H1 (cell line): ENCODE measurements around the gene PSMD5. TPM values are rescaled to one million over a fixed set of nuclear protein-coding genes. Genes with fewer than 3 reads are reported as not detected.

Source experiments
- CTCF ChIA-PET: fragments of 300-600 bp; sonication (Branson Sonifier 250); formaldehyde crosslinking; loops from one replicate; lab custom pipeline; 2021; ENCODE audit not compliant: partially characterized antibody; lab: Charles Lee
- POLR2A ChIA-PET: fragments of 300-600 bp; sonication (Branson Sonifier 250); formaldehyde crosslinking; loops from one replicate; lab custom pipeline; 2021; ENCODE audit warnings: inconsistent platforms; ENCODE audit not compliant: partially characterized antibody; lab: Charles Lee
- DNase-seq, 2 experiments: peaks; one replicate each; pipeline versions ENCODE4 v3.0.0 to v3.0.0-alpha.2; 2010 to 2022; ENCODE audit warnings: low spot score in 2 of 2, low read depth in 1 of 2, mixed read lengths in 1 of 2
- FAIRE-seq: peaks from 2 replicates; lab custom pipeline; 2011; peaks lifted over from hg19 to GRCh38; lab: Jason Lieb, UNC
- H2AFZ ChIP-seq: 2 replicates; pipeline ENCODE4 v1.8.1; 2012; ENCODE audit warnings: low read length, inconsistent platforms
- H2AK5ac ChIP-seq: 2 replicates; pipeline ENCODE4 v1.6.1; 2013; ENCODE audit warnings: low read depth, low read length
- H2BK120ac ChIP-seq: replicated peaks from 2 replicates; pipeline ENCODE3; 2013; ENCODE audit warnings: low read depth, low read length, inconsistent platforms
- H2BK12ac ChIP-seq: 2 replicates; pipeline ENCODE4 v1.6.1; 2013; ENCODE audit warnings: low read depth, low read length
- H2BK15ac ChIP-seq: 2 replicates; pipeline ENCODE4 v1.6.1; 2013; ENCODE audit warnings: low read length
- H2BK20ac ChIP-seq: 2 replicates; pipeline ENCODE4 v1.6.1; 2013; ENCODE audit warnings: low read length
- H2BK5ac ChIP-seq: 2 replicates; pipeline ENCODE4 v1.6.1; 2013; ENCODE audit warnings: low read depth, low read length
- H3K14ac ChIP-seq: 2 replicates; pipeline ENCODE4 v1.6.1; 2013; ENCODE audit warnings: inconsistent platforms; ENCODE audit not compliant: insufficient read length
- H3K18ac ChIP-seq: 2 replicates; pipeline ENCODE4 v1.6.1; 2013; ENCODE audit warnings: low read length; ENCODE audit errors: extremely low read depth
- H3K23ac ChIP-seq: 2 replicates; pipeline ENCODE4 v1.6.1; 2013; ENCODE audit warnings: inconsistent platforms; ENCODE audit not compliant: insufficient read length
- H3K23me2 ChIP-seq: 2 replicates; pipeline ENCODE4 v1.6.1; 2013; ENCODE audit warnings: low read depth, low read length
- H3K27ac ChIP-seq: 2 replicates; pipeline ENCODE4 v1.6.1; 2011; ENCODE audit warnings: low read depth, low read length, inconsistent platforms
- H3K27me3 ChIP-seq, 4 experiments: replicated peaks in 1 of 4; 1 replicate in 1 of 4; 2 replicates in 3 of 4; pipeline versions ENCODE4 v1.6.1 to v1.8.1; 2011 to 2013; ENCODE audit warnings: low read length in 3 of 4, mild to moderate bottlenecking in 3 of 4, inconsistent platforms in 2 of 4, mixed read lengths in 2 of 4, moderate library complexity in 1 of 4; ENCODE audit not compliant: control insufficient read depth in 3 of 4, insufficient read depth in 3 of 4; ENCODE audit errors: extremely low read depth in 1 of 4
- H3K36me3 ChIP-seq, 4 experiments: 2 replicates each; pipeline versions ENCODE4 v1.6.1 to v1.8.1; 2011 to 2013; ENCODE audit warnings: mild to moderate bottlenecking in 4 of 4, low read length in 3 of 4, moderate library complexity in 2 of 4, control low read depth in 1 of 4, inconsistent platforms in 1 of 4; ENCODE audit not compliant: insufficient read depth in 4 of 4, control insufficient read depth in 2 of 4
- H3K4ac ChIP-seq: replicated peaks from 2 replicates; pipeline ENCODE3; 2013; ENCODE audit warnings: low read length, low read depth, mixed read lengths, inconsistent platforms; ENCODE audit not compliant: insufficient read length
- H3K4me1 ChIP-seq, 4 experiments: replicated peaks in 1 of 4; 1 replicate in 1 of 4; 2 replicates in 3 of 4; pipeline versions ENCODE4 v1.6.1 to v1.8.1; 2011 to 2013; ENCODE audit warnings: low read length in 3 of 4, inconsistent platforms in 2 of 4, mixed read lengths in 1 of 4; ENCODE audit not compliant: insufficient read depth in 4 of 4, control insufficient read depth in 3 of 4
- H3K4me2 ChIP-seq, 2 experiments: 2 replicates each; pipeline versions ENCODE4 v1.6.1 to v1.8.1; 2011 to 2013; ENCODE audit warnings: low read depth in 2 of 2, low read length in 2 of 2, control low read depth in 1 of 2, inconsistent platforms in 1 of 2, mild to moderate bottlenecking in 1 of 2; ENCODE audit not compliant: insufficient read depth in 1 of 2
- H3K4me3 ChIP-seq, 4 experiments: fragments of 200-600, 300-600 bp in 1 of 4; sonication (generic), shearing (Covaris generic), sonication (Bioruptor Twin) in 1 of 4; 2 replicates each; pipeline versions ENCODE4 v1.5.1 to v1.8.1; 2011 to 2016; ENCODE audit warnings: low read length in 4 of 4, low read depth in 3 of 4, control low read depth in 2 of 4, inconsistent platforms in 2 of 4, mild to moderate bottlenecking in 2 of 4, mixed read lengths in 1 of 4, moderate library complexity in 1 of 4; ENCODE audit not compliant: insufficient read depth in 2 of 4; ENCODE audit errors: extremely low read depth in 1 of 4
- H3K56ac ChIP-seq: replicated peaks from 2 replicates; pipeline ENCODE3; 2013; ENCODE audit warnings: low read depth, mild to moderate bottlenecking, mixed read lengths, low read length, inconsistent platforms; ENCODE audit not compliant: insufficient read length
- H3K79me1 ChIP-seq: 2 replicates; pipeline ENCODE4 v1.6.1; 2013; ENCODE audit warnings: low read depth, low read length, control low read depth
- H3K79me2 ChIP-seq, 2 experiments: 2 replicates each; pipeline versions ENCODE4 v1.6.1 to v1.8.1; 2012 to 2013; ENCODE audit warnings: low read length in 2 of 2, mild to moderate bottlenecking in 2 of 2, inconsistent platforms in 1 of 2; ENCODE audit not compliant: insufficient read depth in 2 of 2, control insufficient read depth in 1 of 2
- H3K9ac ChIP-seq, 4 experiments: replicated peaks in 1 of 4; 1 replicate in 1 of 4; 2 replicates in 3 of 4; pipeline versions ENCODE4 v1.6.1 to v1.8.1; 2011 to 2013; ENCODE audit warnings: low read depth in 3 of 4, low read length in 3 of 4, control low read depth in 2 of 4, mild to moderate bottlenecking in 2 of 4, moderate library complexity in 2 of 4, inconsistent platforms in 1 of 4; ENCODE audit errors: extremely low read depth in 1 of 4
- H3K9me3 ChIP-seq, 2 experiments: 2 replicates each; pipeline versions ENCODE4 v1.6.1 to v1.8.1; 2012 to 2013; ENCODE audit warnings: mild to moderate bottlenecking in 2 of 2, moderate library complexity in 2 of 2, control low read depth in 1 of 2, inconsistent platforms in 1 of 2, low read depth in 1 of 2, low read length in 1 of 2, mixed read lengths in 1 of 2; ENCODE audit not compliant: insufficient read depth in 2 of 2
- H4K20me1 ChIP-seq, 2 experiments: replicated peaks in 1 of 2; 2 replicates each; pipeline versions ENCODE3 to v1.8.1; 2011 to 2013; ENCODE audit warnings: inconsistent platforms in 2 of 2, low read length in 2 of 2, mild to moderate bottlenecking in 1 of 2; ENCODE audit not compliant: insufficient read depth in 2 of 2, control insufficient read depth in 1 of 2
- H4K5ac ChIP-seq: 2 replicates; pipeline ENCODE4 v1.6.1; 2013; ENCODE audit warnings: low read length, low read depth, mixed read lengths, inconsistent platforms; ENCODE audit not compliant: insufficient read length
- H4K8ac ChIP-seq: 2 replicates; pipeline ENCODE4 v1.8.0; 2013; ENCODE audit warnings: mild to moderate bottlenecking, moderate library complexity, low read length, inconsistent platforms; ENCODE audit not compliant: insufficient read depth; ENCODE audit errors: extremely low read depth
- H4K91ac ChIP-seq: replicated peaks from 2 replicates; pipeline ENCODE3; 2013; ENCODE audit warnings: low read length, mixed read lengths, inconsistent platforms; ENCODE audit not compliant: insufficient read length
- ASH2L ChIP-seq: fragments of 200-600, 300-600 bp; sonication (generic); IDR thresholded peaks from one replicate; pipeline ENCODE4 v1.7.1; 2017; ENCODE audit warnings: low read length
- BCL11A ChIP-seq, 2 experiments: IDR thresholded peaks; one replicate each; pipeline ENCODE4 v1.6.1; 2011; ENCODE audit warnings: low read depth in 2 of 2, low read length in 2 of 2, mild to moderate bottlenecking in 2 of 2
- GABPA ChIP-seq: IDR thresholded peaks from 2 replicates; pipeline ENCODE4 v1.6.1; 2011; ENCODE audit warnings: mild to moderate bottlenecking, low read length, moderate library complexity, borderline replicate concordance; ENCODE audit not compliant: insufficient read depth
- KDM1A ChIP-seq: fragments of 200-600, 300-600 bp; sonication (generic); IDR thresholded peaks from 2 replicates; pipeline ENCODE4 v1.7.1; 2016; ENCODE audit warnings: mild to moderate bottlenecking, low read length, borderline replicate concordance
- SP2 ChIP-seq: IDR thresholded peaks from 2 replicates; pipeline ENCODE4 v1.6.1; 2012; ENCODE audit warnings: mild to moderate bottlenecking, low read length, inconsistent platforms
- SUZ12 ChIP-seq: fragments of 200-600 bp; sonication (generic); IDR thresholded peaks from 2 replicates; pipeline ENCODE4 v1.6.1; 2012; ENCODE audit warnings: mild to moderate bottlenecking, inconsistent platforms, low read length, moderate library complexity, mixed read lengths
- TBP ChIP-seq: IDR thresholded peaks from 2 replicates; pipeline ENCODE4 v1.6.1; 2011; ENCODE audit warnings: low read depth, low read length, improper control_type of control experiment
- TCF12 ChIP-seq: IDR thresholded peaks from 2 replicates; pipeline ENCODE4 v1.6.1; 2011; ENCODE audit warnings: low read depth, mild to moderate bottlenecking, low read length
- TEAD4 ChIP-seq: IDR thresholded peaks from 2 replicates; pipeline ENCODE4 v1.6.1; 2012; ENCODE audit warnings: low read depth, low read length, inconsistent platforms, mixed read lengths
- WGBS, 2 experiments: shearing (Covaris generic) in 1 of 2; methylation state at CpG; one replicate each; pipeline versions ENCODE4 v1.1.6 to v1.1.7; 2013 to 2015; ENCODE audit warnings: low lambda C conversion rate in 2 of 2, mixed read lengths in 2 of 2, inconsistent platforms in 1 of 2, low coverage in 1 of 2, missing lambda C conversion rate in 1 of 2; ENCODE audit not compliant: insufficient replicate concordance in 2 of 2, insufficient coverage in 1 of 2, insufficient read length in 1 of 2; ENCODE audit errors: extremely low coverage in 1 of 2, missing lambda C conversion rate in 1 of 2; 5-methylcytosine and 5-hydroxymethylcytosine counted together
- polyA plus RNA-seq, 7 experiments: library from polyadenylated mRNA; depleted of rRNA in 3 of 7; stranded (reverse) in 5 of 7; unstranded in 2 of 7; fragments of >200 nt in 5 of 7; fragments of 200-250 nt in 2 of 7; gene quantifications; 1 replicate in 5 of 7; 2 replicates in 1 of 7; 4 replicates in 1 of 7; pipeline versions ENCODE4 v1.2.1 to v1.2.3, GENCODE V29; 2011 to 2013; ENCODE audit warnings: missing spikeins in 2 of 7, mixed read lengths in 2 of 7
- total RNA-seq: library from RNA; stranded (reverse); fragmentation: NEBNext Ultra II Directional; extraction: Animal tissue kit (Norgen Biotek cat#: 25700); gene quantifications from 2 replicates; pipeline ENCODE4 v1.2.1, GENCODE V29; 2021
- TF ChIP-seq, protein P1 (sequence below): IDR thresholded peaks from 2 replicates; pipeline ENCODE4 v1.6.1; 2011; ENCODE audit warnings: low read length, improper control_type of control experiment

The PSMD5 gene
- total and polyA plus RNA-seq, 2 of the 8 experiments (the other 6 are each of a cell fraction or from before 2014, with no cell fraction given): 19.2 to 30.5 TPM

GRCh38 chr9:120861935-120862334, 19.2 kb upstream of the PSMD5 start:
- Histone ChIP-seq H3K4me1 (no peaks in the 10 kb centered on the region; a peak in 2 of 7 replicates), H3K23me2 (no peaks in the 10 kb centered on the region), H3K14ac (no peak overlapping the region), H3K27me3 (no peaks in the 10 kb centered on the region), H4K5ac (no peak overlapping the region), H3K27ac (no peak overlapping the region), H3K9ac (no peak overlapping the region), H3K36me3 (peaks cover 0 to 24% (median 5%) of the 10 kb centered on the region in 4 experiments; a peak in 5 of 8 replicates), H3K79me2 (no peaks in the 10 kb centered on the region), H3K79me1 (no peaks in the 10 kb centered on the region), H2AK5ac (no peak overlapping the region), H3K23ac (no peak overlapping the region), H3K4ac (no peak overlapping the region), H4K20me1 (no peaks in the 10 kb centered on the region), H4K91ac (no peak overlapping the region), H3K4me2 (no peak overlapping the region; a peak in 1 of 4 replicates), H3K56ac (no peak overlapping the region), H2AFZ (no peak overlapping the region), H2BK120ac (no peak overlapping the region), H3K4me3 (no peak overlapping the region), H2BK15ac (no peak overlapping the region), H2BK12ac (no peak overlapping the region), H2BK20ac (no peak overlapping the region), H4K8ac (no peak overlapping the region), H3K18ac (no peak overlapping the region), H2BK5ac (no peak overlapping the region), H3K9me3 (no peaks in the 10 kb centered on the region)
- CTCF ChIA-PET: interaction anchor here (0.7 to 10.5 kb wide), 9 partner anchors 8 to 77 kb away, joined by 3 to 108 read pairs (median 5); partner anchors contain the start of gene FBXW2
- WGBS, 2 experiments: 90% methylated on average over 6 of the region's 6 CpGs; no CpG with 5 or more reads in 1 of the 2 experiments
- POLR2A ChIA-PET: interaction anchor here (0.7 to 2.5 kb wide), 6 partner anchors 9 to 83 kb away, joined by 3 to 12 read pairs (median 4); no protein-coding TSS in a partner anchor
- DNase-seq (no peak), FAIRE-seq (no peak)
- TF ChIP-seq KDM1A (no peak), BCL11A (IDR thresholded peaks at IDR 0.05; ENCODE audit: low read depth in 2 of 2, low read length in 2 of 2) (no peak), TBP (no peak), SUZ12 (no peak), TCF12 (no peak), TEAD4 (no peak), ASH2L (no peak), GABPA (no peak), SP2 (no peak)
- TF ChIP-seq, protein P1, sequence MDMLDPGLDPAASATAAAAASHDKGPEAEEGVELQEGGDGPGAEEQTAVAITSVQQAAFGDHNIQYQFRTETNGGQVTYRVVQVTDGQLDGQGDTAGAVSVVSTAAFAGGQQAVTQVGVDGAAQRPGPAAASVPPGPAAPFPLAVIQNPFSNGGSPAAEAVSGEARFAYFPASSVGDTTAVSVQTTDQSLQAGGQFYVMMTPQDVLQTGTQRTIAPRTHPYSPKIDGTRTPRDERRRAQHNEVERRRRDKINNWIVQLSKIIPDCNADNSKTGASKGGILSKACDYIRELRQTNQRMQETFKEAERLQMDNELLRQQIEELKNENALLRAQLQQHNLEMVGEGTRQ: no peak
